PC-3 (cell line): Measurements from ENCODE around the gene FER1L5.

Source experiments
- EZH2 ChIP-seq: fragments of 300-600 bp; sonication (generic); IDR thresholded peaks from one replicate; pipeline ENCODE4 v1.6.1; 2017; ENCODE audit warnings: antibody characterized with exemption, mild to moderate bottlenecking, low read length; ENCODE audit not compliant: unreplicated experiment
- TF ChIP-seq, protein P1 (sequence below): fragments of 300-600 bp; sonication (generic); conservative IDR thresholded peaks from 2 replicates; pipeline ENCODE4 v1.5.1; 2017; ENCODE audit warnings: antibody characterized with exemption, low read depth, mild to moderate bottlenecking, low read length

DNA sequence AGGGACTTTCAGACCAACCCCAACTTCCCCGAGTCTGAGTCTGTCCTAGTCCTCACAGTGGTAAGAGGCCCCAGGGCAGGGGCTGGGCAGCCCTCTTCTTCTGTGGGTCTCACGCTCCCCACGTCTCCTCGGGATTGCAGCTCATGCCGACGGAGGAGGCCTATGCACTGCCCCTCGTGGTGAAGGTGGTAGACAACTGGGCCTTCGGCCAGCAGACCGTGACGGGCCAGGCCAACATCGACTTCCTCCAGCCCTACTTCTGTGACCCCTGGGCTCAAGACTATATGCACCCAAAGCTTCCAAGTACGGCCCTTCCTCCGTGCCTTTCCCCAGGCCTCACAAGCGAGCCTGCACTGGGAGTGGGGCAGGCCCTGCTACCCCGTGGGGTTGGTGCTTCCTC is 53.0 kb downstream of the FER1L5 start:
- TF ChIP-seq, protein P1, sequence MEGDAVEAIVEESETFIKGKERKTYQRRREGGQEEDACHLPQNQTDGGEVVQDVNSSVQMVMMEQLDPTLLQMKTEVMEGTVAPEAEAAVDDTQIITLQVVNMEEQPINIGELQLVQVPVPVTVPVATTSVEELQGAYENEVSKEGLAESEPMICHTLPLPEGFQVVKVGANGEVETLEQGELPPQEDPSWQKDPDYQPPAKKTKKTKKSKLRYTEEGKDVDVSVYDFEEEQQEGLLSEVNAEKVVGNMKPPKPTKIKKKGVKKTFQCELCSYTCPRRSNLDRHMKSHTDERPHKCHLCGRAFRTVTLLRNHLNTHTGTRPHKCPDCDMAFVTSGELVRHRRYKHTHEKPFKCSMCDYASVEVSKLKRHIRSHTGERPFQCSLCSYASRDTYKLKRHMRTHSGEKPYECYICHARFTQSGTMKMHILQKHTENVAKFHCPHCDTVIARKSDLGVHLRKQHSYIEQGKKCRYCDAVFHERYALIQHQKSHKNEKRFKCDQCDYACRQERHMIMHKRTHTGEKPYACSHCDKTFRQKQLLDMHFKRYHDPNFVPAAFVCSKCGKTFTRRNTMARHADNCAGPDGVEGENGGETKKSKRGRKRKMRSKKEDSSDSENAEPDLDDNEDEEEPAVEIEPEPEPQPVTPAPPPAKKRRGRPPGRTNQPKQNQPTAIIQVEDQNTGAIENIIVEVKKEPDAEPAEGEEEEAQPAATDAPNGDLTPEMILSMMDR, result no peak
- TF ChIP-seq EZH2, result no peak
